Activated CD4-positive, alpha-beta T cell treated with anti-CD3 and anti-CD28 coated beads for 36 hours (primary cell): ENCODE data around the gene BFSP1. TPM values are rescaled to one million over a fixed set of nuclear protein-coding genes. Genes with fewer than 3 reads are reported as not detected.
A peak's percentile ranks its signal among the peaks of the same experiment; 100 is the strongest.

Experiments used
- ATAC-seq: fragments of 200-7000 bp; cut with Tn5 transposase; one replicate; pipeline ENCODE4 v1.10.0; 2021; ENCODE audit warnings: mild to moderate bottlenecking, moderate library complexity
- CTCF ChIA-PET: fragments of 350-600 bp; sonication (Branson Sonifier 250); formaldehyde crosslinking; loops from one replicate; lab custom pipeline; 2021; ENCODE audit warnings: antibody characterized with exemption; lab: Charles Lee
- POLR2A ChIA-PET: fragments of 350-600 bp; sonication (Branson Sonifier 250); formaldehyde crosslinking; loops from one replicate; lab custom pipeline; 2021; ENCODE audit warnings: antibody characterized with exemption, inconsistent platforms; lab: Charles Lee
- DNase-seq: peaks from one replicate; pipeline ENCODE4 v3.0.0-alpha.2; 2020
- H3K27ac Mint-ChIP-seq: one replicate; pipeline ENCODE4 v1.8.0; 2021; ENCODE audit warnings: mixed read lengths
- H3K27me3 Mint-ChIP-seq: one replicate; pipeline ENCODE4 v1.8.0; 2021; ENCODE audit warnings: mixed read lengths
- H3K36me3 Mint-ChIP-seq: one replicate; pipeline ENCODE4 v1.8.0; 2021; ENCODE audit warnings: low read depth, mixed read lengths
- H3K4me1 Mint-ChIP-seq: one replicate; pipeline ENCODE4 v1.8.0; 2021; ENCODE audit warnings: mixed read lengths
- H3K4me3 Mint-ChIP-seq: one replicate; pipeline ENCODE4 v1.8.0; 2021; ENCODE audit warnings: mild to moderate bottlenecking, moderate library complexity, mixed read lengths
- H3K9me3 Mint-ChIP-seq: one replicate; pipeline ENCODE4 v1.8.0; 2021; ENCODE audit warnings: low read depth, mixed read lengths
- intact Hi-C, 2 experiments: fragments of 100-400 bp; cut with DNase I in 1 of 2; cut with micrococcal nuclease in 1 of 2; formaldehyde crosslinking; loops; one replicate each; pipeline versions ENCODE4 v1.14.2 to v1.15.1; 2022 to 2024; cut with DNase I, micrococcal nuclease
- total RNA-seq, 2 experiments: library from RNA; stranded (reverse); gene quantifications; one replicate each; pipeline ENCODE4 v1.2.3, GENCODE V29; 2021

BFSP1 gene
- total RNA-seq: under 1 TPM; 0.12 to 0.23 TPM

GRCh38 chr20:17530716-17531664 is at the start of gene BFSP1:
TSS of gene BFSP1 (minus strand) at chr20:17531379. CDS start at chr20:17531329, 50 bp downstream.
- intact Hi-C loops: loop anchor here (1.0 to 10.0 kb wide), 6 partner anchors 26 to 754 kb away; partner anchors contain the start of genes RRBP1 (in 2 of the 2), DSTN (in 1 of the 2) and ZNF133 (in 1 of the 2)
- peak; percentile 81 for ATAC-seq
- Mint-ChIP-seq H3K36me3 (no peaks in the 10 kb centered on the region), H3K4me1 (peaks cover 16% of the 10 kb centered on the region), H3K27me3 (peaks cover 8% of the 10 kb centered on the region), H3K9me3 (no peaks in the 10 kb centered on the region), H3K27ac (peak within 1 kb of the TSS; percentile 68), H3K4me3 (peak within 1 kb of the TSS; percentile 70)
- peak; percentile 78 for DNase-seq
- ChIA-PET POLR2A (no interaction called here), CTCF (interaction anchor here (0.7 to 2.4 kb wide), 5 partner anchors 8 to 74 kb away, joined by 3 to 9 read pairs (median 4); no protein-coding TSS in a partner anchor)

- Mint-ChIP-seq H3K9me3 (no peaks in the 10 kb centered on the region), H3K27ac (no peak overlapping the region), H3K4me3 (no peak overlapping the region), H3K27me3 (no peaks in the 10 kb centered on the region), H3K4me1 (peaks cover 27% of the 10 kb centered on the region), H3K36me3 (peaks cover 4% of the 10 kb centered on the region)
- no peak for DNase-seq
- ChIA-PET CTCF (interaction anchor here (0.6 to 2.3 kb wide), 4 partner anchors 9 to 474 kb away, joined by 3 to 6 read pairs (median 4); partner anchors contain the start of gene DSTN), POLR2A (interaction anchor here (0.6 kb wide), 1 partner anchor 27 kb away, joined by 5 read pairs; no protein-coding TSS in a partner anchor)
- intact Hi-C loops: no loop called here
- no peak for ATAC-seq
Measured at GRCh38 chr20:17580895-17581294, 49.7 kb upstream of the BFSP1 start.

- H3K4me1 Mint-ChIP-seq: peaks cover 22% of the 10 kb centered on the region
- ChIA-PET POLR2A (interaction anchor here (0.6 to 0.7 kb wide), 2 partner anchors 9 to 35 kb away, joined by 3 to 4 read pairs; no protein-coding TSS in a partner anchor), CTCF (interaction anchor here (0.6 to 2.3 kb wide), 5 partner anchors 9 to 316 kb away, joined by 3 to 6 read pairs (median 3); partner anchors contain the start of gene DSTN)
- H3K27ac Mint-ChIP-seq: no peak overlapping the region
- H3K4me3 Mint-ChIP-seq: no peak overlapping the region
- no peaks in the 10 kb centered on the region for H3K9me3 Mint-ChIP-seq
- ATAC-seq (peak; percentile 79), DNase-seq (no peak)
- no peaks in the 10 kb centered on the region for H3K27me3 Mint-ChIP-seq
- H3K36me3 Mint-ChIP-seq: peaks cover 6% of the 10 kb centered on the region
- intact Hi-C loops: no loop called here
Measured at GRCh38 chr20:17579369-17580039, 48.3 kb upstream of the BFSP1 start.

GRCh38 chr20:17576215-17576614 is 45.0 kb upstream of the BFSP1 start:
- no peak overlapping the region for H3K4me3 Mint-ChIP-seq
- CTCF ChIA-PET: no interaction called here
- H3K27ac Mint-ChIP-seq: no peak overlapping the region
- H3K27me3 Mint-ChIP-seq: no peaks in the 10 kb centered on the region
- no peaks in the 10 kb centered on the region for H3K9me3 Mint-ChIP-seq
- no peak for DNase-seq
- peaks cover 36% of the 10 kb centered on the region for H3K4me1 Mint-ChIP-seq
- intact Hi-C loops: no loop called here
- POLR2A ChIA-PET: interaction anchor here (0.6 kb wide), 1 partner anchor 106 kb away, joined by 3 read pairs; no protein-coding TSS in a partner anchor
- H3K36me3 Mint-ChIP-seq: peaks cover 4% of the 10 kb centered on the region
- no peak for ATAC-seq

GRCh38 chr20:17573463-17573862 is 42.3 kb upstream of the BFSP1 start:
- ChIA-PET CTCF (interaction anchor here (1.0 kb wide), 1 partner anchor 293 kb away, joined by 3 read pairs; no protein-coding TSS in a partner anchor), POLR2A (no interaction called here)
- peaks cover 3% of the 10 kb centered on the region for H3K36me3 Mint-ChIP-seq
- intact Hi-C loops: loop anchor here in 1 of 2 experiments (5.0 kb wide), 1 partner anchor 394 kb away; the partner anchor contains the start of genes MGME1 and SNX5
- no peak overlapping the region for H3K27ac Mint-ChIP-seq
- DNase-seq: no peak
- no peak for ATAC-seq
- H3K9me3 Mint-ChIP-seq: no peaks in the 10 kb centered on the region
- H3K4me1 Mint-ChIP-seq: peaks cover 28% of the 10 kb centered on the region
- H3K27me3 Mint-ChIP-seq: no peaks in the 10 kb centered on the region
- no peak overlapping the region for H3K4me3 Mint-ChIP-seq

- Mint-ChIP-seq H3K27me3 (peaks cover 3% of the 10 kb centered on the region), H3K4me3 (no peak overlapping the region), H3K4me1 (peaks cover 26% of the 10 kb centered on the region), H3K27ac (no peak overlapping the region), H3K9me3 (no peaks in the 10 kb centered on the region), H3K36me3 (peaks cover 3% of the 10 kb centered on the region)
- DNase-seq (no peak), ATAC-seq (no peak)
- ChIA-PET POLR2A (no interaction called here), CTCF (interaction anchor here (0.9 to 2.3 kb wide), 5 partner anchors 10 to 110 kb away, joined by 3 to 6 read pairs (median 3); partner anchors contain the start of gene RRBP1)
- intact Hi-C loops: loop anchor here in 1 of 2 experiments (5.0 kb wide), 1 partner anchor 395 kb away; the partner anchor contains the start of genes MGME1 and SNX5
Measured at GRCh38 chr20:17572034-17572638, 41.0 kb upstream of the BFSP1 start.

GRCh38 chr20:17571153-17571527 is 40.0 kb upstream of the BFSP1 start:
- H3K27me3 Mint-ChIP-seq: peaks cover 3% of the 10 kb centered on the region
- no peaks in the 10 kb centered on the region for H3K9me3 Mint-ChIP-seq
- POLR2A ChIA-PET: interaction anchor here (0.5 to 2.4 kb wide), 5 partner anchors 8 to 395 kb away, joined by 3 to 13 read pairs (median 3); no protein-coding TSS in a partner anchor
- CTCF ChIA-PET: interaction anchor here (0.9 to 2.3 kb wide), 8 partner anchors 9 to 394 kb away, joined by 3 to 8 read pairs (median 4); partner anchors contain the start of gene RRBP1
- DNase-seq: peak; percentile 46
- H3K27ac Mint-ChIP-seq: peak overlapping the region; percentile 88
- peak overlapping the region; percentile 88 for H3K4me3 Mint-ChIP-seq
- H3K4me1 Mint-ChIP-seq: peaks cover 26% of the 10 kb centered on the region
- peaks cover 3% of the 10 kb centered on the region for H3K36me3 Mint-ChIP-seq
- intact Hi-C loops: loop anchor here (2.0 to 5.0 kb wide), 5 partner anchors 34 to 396 kb away; partner anchors contain the start of genes MGME1 (in 1 of the 2), RRBP1 (in 1 of the 2) and SNX5 (in 1 of the 2)
- peak; percentile 54 for ATAC-seq

- Mint-ChIP-seq H3K27me3 (peaks cover 3% of the 10 kb centered on the region), H3K27ac (peak overlapping the region; percentile 88), H3K36me3 (no peaks in the 10 kb centered on the region), H3K4me3 (peak overlapping the region; percentile 88), H3K4me1 (peaks cover 26% of the 10 kb centered on the region), H3K9me3 (no peaks in the 10 kb centered on the region)
- ATAC-seq: peak; percentile 32
- intact Hi-C loops: loop anchor here (1.0 to 5.0 kb wide), 11 partner anchors 10 to 398 kb away; partner anchors contain the start of genes RRBP1 (in 2 of the 2), SNX5 (in 2 of the 2), BFSP1 (in 1 of the 2) and MGME1 (in 1 of the 2)
- CTCF ChIA-PET: interaction anchor here (0.6 to 2.3 kb wide), 14 partner anchors 9 to 737 kb away, joined by 3 to 8 read pairs (median 4); no protein-coding TSS in a partner anchor
- DNase-seq: peak; percentile 51
- POLR2A ChIA-PET: interaction anchor here (0.5 to 2.4 kb wide), 6 partner anchors 9 to 396 kb away, joined by 3 to 13 read pairs (median 4); partner anchors contain the start of gene RRBP1
Measured at GRCh38 chr20:17570347-17571152, 39.4 kb upstream of the BFSP1 start.

- Mint-ChIP-seq H3K4me1 (peaks cover 26% of the 10 kb centered on the region), H3K9me3 (no peaks in the 10 kb centered on the region), H3K4me3 (peak within 1 kb of the TSS; percentile 88), H3K27ac (peak within 1 kb of the TSS; percentile 88), H3K27me3 (peaks cover 7% of the 10 kb centered on the region), H3K36me3 (no peaks in the 10 kb centered on the region)
- intact Hi-C loops: loop anchor here (1.0 to 10.0 kb wide), 14 partner anchors 8 to 995 kb away; partner anchors contain the start of genes RRBP1 (in 2 of the 2), SNX5 (in 2 of the 2), BFSP1 (in 1 of the 2) and KAT14 (in 1 of the 2)
- ATAC-seq: peak; percentile 89
- DNase-seq: peak; percentile 92
- ChIA-PET POLR2A (interaction anchor here (0.8 to 2.4 kb wide), 4 partner anchors 10 to 397 kb away, joined by 3 to 13 read pairs (median 4); partner anchors contain the start of gene RRBP1), CTCF (interaction anchor here (0.6 to 2.3 kb wide), 11 partner anchors 9 to 737 kb away, joined by 3 to 8 read pairs (median 6); no protein-coding TSS in a partner anchor)
Measured at GRCh38 chr20:17569616-17570346, 38.6 kb upstream of the BFSP1 start, which contains the start of gene DSTN. TSS of gene DSTN (plus strand) at chr20:17570075. CDS start at chr20:17570209, 134 bp downstream.
